GM10266 (cell line): ENCODE measurements around the gene ATRNL1.
"Not testable (repeated sequence)": the region's sequence is repeated elsewhere in the genome, so short reads cannot be mapped to it uniquely, and the experiment has no call there.

Source experiments
- DNase-seq: peaks from one replicate; pipeline ENCODE4 v3.0.0; 2012; ENCODE audit errors: extremely low spot score
- TF ChIP-seq, protein P1 (sequence below): IDR thresholded peaks from 2 replicates; pipeline ENCODE4 v1.5.1; 2012; ENCODE audit warnings: mild to moderate bottlenecking, low read depth; ENCODE audit not compliant: control insufficient read depth, insufficient read depth; ENCODE audit errors: missing control alignments

Gene ATRNL1

DNA sequence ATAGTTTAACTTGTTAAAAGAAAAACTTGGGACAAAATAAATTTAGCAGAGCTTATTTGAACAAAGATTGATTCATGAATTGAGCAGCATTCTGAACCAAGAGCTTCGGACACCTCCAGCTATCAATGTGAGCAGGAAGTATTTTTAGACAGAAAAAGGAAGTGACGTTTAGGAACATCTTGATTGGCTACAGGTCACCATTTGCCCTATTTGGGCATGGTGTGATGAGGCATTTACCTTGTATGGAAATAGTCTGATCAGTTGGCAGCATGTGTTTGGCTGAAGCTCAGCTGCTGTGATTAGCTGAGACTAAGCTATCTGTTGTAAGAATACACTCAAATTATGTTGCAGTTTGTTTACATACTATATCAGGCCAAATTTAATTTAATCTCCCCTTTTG is 185.1 kb downstream of the ATRNL1 start:
- TF ChIP-seq, protein P1, sequence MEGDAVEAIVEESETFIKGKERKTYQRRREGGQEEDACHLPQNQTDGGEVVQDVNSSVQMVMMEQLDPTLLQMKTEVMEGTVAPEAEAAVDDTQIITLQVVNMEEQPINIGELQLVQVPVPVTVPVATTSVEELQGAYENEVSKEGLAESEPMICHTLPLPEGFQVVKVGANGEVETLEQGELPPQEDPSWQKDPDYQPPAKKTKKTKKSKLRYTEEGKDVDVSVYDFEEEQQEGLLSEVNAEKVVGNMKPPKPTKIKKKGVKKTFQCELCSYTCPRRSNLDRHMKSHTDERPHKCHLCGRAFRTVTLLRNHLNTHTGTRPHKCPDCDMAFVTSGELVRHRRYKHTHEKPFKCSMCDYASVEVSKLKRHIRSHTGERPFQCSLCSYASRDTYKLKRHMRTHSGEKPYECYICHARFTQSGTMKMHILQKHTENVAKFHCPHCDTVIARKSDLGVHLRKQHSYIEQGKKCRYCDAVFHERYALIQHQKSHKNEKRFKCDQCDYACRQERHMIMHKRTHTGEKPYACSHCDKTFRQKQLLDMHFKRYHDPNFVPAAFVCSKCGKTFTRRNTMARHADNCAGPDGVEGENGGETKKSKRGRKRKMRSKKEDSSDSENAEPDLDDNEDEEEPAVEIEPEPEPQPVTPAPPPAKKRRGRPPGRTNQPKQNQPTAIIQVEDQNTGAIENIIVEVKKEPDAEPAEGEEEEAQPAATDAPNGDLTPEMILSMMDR, result no peak
- DNase-seq, result no peak

DNA sequence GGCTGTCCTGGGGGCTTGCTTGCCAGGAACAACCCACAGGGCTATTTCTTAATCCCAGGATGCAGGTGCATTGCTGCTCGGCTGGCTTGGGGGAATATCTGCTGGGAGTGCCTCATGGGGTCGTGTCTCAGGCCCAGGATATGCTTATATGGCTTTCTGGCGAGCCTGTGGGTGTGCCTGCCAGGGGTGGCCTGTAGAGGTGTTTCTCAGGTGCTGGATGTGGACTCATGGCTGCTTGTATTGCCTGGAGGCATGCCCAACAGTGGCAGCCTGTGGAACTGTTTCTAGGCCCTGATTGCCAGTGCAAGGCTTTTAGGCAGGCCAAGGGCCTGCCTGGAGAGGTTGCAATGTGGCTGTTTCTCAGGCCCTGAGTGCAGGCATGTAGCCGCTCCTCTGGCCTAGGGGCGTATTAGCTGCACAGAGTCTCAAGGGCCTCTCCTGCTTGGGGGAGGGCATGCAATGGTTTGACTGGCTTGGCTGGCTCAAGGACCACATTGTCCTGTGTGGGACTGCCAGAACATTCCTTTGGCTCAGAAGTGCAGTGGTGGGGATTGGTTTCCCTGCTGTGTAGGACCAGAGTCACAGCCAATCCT is 202.1 kb downstream of the ATRNL1 start:
- TF ChIP-seq, protein P1, result no peak
- DNase-seq, result no peak

DNA sequence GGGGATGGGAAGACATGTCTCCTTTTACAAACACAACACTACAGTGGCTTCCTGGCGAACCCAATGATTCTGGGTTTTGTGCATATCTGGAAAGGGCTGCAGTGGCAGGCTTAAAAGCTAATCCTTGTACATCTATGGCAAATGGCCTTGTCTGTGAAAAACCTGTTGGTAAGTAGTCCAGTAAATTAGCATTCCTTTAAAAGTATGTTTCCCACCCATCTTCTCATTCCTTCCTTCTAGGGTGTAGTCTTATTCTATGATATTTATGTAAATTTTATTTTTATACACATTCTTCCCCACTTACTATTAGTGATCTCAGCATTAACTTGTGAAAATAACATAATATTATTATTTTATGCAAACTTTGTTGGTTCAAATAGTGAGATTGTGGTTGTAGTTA is 206.9 kb downstream of the ATRNL1 start:
- DNase-seq, result no peak
- TF ChIP-seq, protein P1, result no peak

- DNase-seq, result not testable (repeated sequence)
Measured at GRCh38 chr10:115319669-115320068, 226.5 kb downstream of the ATRNL1 start.

- TF ChIP-seq, protein P1, result no peak
- DNase-seq, result no peak
Measured at GRCh38 chr10:115321360-115321759, 228.2 kb downstream of the ATRNL1 start.

GRCh38 chr10:115328331-115328730 is 235.2 kb downstream of the ATRNL1 start:
- TF ChIP-seq, protein P1, result no peak

GRCh38 chr10:115335366-115335765 is 242.2 kb downstream of the ATRNL1 start:
- TF ChIP-seq, protein P1, result no peak
- no peak for DNase-seq

More at GRCh38 chr10:115328331-115328730, 235.2 kb downstream of the ATRNL1 start:
- DNase-seq, result no peak
